HG03095 (cell line): ENCODE data around the gene HOXB3.

Experiments
- ATAC-seq: cut with Tn5 transposase; IDR thresholded peaks from one replicate; pipeline ENCODE4 v1.9.1; 2021; ENCODE audit warnings: moderate library complexity; ENCODE audit not compliant: unreplicated experiment

HOXB3 gene

DNA sequence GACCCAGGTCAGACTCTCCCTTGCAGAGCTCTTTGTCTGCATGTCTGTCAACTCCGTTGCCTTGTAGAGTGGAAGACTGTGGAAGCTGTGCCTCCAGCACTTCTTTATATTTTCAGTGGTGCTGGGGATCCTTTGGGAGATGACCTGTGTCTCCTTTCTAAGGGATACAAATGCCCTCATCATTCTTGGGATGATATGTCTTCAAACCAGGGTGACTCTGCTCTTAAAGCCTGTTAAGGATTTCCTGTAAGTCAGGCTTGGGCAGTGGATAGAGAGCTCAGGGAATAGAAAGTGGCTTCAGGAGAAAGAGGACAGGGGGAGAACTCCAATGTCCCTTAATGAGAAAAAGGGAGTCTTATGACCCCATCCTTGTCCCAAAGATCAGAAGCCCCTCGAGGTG, 1.5 kb downstream of the HOXB3 start:
- no peak for ATAC-seq

- ATAC-seq = no peak
These were observed 2.0 kb downstream of the HOXB3 start for GRCh38 chr17:48588074-48588415.

DNA sequence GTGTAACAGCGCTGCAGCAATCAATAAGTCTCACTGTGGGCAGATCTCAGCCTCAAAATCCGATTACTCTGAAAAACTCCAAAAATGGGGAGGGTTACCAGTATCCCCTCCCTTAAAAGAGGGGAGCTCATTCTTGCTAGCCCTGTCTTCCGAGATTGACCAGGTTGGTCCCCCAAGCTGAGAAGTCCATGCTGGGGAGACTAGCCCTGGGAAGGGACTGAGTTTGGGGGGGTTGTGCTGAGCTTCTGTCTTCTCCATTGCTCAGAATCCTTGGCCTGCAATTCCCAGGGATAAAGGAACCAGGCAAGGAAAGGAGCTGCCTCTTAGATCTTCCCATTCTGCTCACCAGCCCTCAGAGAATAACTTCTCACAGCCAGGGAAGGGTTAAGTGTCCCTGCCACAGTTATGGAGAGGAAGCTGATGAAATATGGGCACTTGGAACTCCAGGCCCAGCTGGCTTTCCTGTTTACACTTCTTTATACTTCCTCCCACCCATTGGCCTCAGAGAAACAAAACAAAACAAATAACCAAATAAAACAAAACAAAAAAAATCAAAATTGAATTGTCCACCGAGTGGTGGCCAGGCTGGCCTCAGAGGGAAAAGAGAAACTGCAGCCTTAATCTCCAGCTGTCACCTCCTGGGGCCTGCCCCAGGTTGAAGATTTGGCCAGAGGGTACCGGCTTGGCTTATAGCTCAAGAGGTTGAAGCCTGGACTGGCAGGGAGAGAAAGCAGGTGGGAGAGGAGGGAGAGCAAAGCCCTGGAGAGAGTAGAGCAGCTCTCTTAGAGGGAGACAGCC, 2.6 kb downstream of the HOXB3 start:
- no peak for ATAC-seq

- no peak for ATAC-seq
These were observed 3.4 kb downstream of the HOXB3 start for GRCh38 chr17:48586355-48587258.

GRCh38 chr17:48584223-48584741, 5.8 kb downstream of the HOXB3 start:
- no peak for ATAC-seq

GRCh38 chr17:48583708-48584222, 6.3 kb downstream of the HOXB3 start:
- no peak for ATAC-seq

- ATAC-seq = no peak
These were observed 7.3 kb downstream of the HOXB3 start for GRCh38 chr17:48582750-48583069.

DNA sequence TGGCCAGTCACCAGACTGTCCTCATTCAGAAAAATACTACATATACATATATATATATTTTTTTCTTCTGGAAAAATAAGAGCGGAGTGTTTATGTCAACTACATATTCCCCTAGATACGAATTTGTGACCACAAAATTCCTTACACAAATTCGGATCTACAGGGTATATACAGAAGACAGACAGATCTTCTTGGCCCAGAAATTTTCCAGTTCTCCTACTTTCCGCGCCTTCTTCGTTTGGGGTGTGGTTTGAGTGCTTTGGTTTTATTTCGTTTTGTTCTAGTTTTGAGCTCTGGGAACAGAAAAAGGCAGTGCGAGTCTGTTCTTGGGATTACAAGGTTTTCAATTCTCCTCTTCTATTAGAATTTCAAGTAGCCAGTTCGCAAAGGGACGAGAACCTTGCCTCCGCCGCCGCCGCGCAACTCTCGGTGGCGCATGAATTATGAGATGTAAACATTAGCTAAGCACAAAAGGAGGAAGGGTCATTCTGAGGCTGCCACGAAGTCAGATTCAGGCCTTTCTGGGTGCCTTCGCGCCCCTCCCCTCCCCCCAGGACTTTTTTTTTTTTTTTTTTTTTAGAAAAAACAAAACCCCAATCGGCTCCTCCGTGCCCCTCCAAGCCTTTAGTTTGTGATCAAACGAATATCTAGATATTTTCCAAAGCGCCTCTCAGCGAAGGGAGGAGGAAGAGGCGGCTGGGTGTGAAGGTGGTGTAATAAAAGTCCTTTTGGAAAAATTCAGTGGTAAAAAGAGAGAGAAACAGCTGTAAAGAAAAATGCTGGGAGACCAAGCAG, 10.1 kb downstream of the HOXB3 start:
- no peak for ATAC-seq

DNA sequence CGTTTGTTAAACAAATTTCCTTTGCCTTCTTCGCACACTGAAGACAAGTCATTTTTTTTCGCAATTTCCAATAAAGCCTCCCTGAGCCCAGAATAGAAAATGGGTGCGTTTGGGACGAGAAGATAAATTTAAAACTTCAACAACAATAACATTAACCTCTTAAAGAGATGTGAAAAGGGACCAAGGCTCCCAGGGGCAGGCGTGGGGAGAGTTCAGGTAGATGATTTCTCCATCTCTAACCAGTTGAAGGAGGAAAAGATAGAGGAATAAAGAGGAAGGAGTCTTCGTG, 10.6 kb downstream of the HOXB3 start:
- no peak for ATAC-seq

GRCh38 chr17:48578616-48579470, 11.2 kb downstream of the HOXB3 start:
- ATAC-seq = no peak

- no peak for ATAC-seq
These were observed 12.0 kb downstream of the HOXB3 start, which contains the start of gene HOXB4 for GRCh38 chr17:48577946-48578615. Gene HOXB4, minus strand, starts transcription at chr17:48578350. Its CDS starts 31 bp downstream, at chr17:48578319.

DNA sequence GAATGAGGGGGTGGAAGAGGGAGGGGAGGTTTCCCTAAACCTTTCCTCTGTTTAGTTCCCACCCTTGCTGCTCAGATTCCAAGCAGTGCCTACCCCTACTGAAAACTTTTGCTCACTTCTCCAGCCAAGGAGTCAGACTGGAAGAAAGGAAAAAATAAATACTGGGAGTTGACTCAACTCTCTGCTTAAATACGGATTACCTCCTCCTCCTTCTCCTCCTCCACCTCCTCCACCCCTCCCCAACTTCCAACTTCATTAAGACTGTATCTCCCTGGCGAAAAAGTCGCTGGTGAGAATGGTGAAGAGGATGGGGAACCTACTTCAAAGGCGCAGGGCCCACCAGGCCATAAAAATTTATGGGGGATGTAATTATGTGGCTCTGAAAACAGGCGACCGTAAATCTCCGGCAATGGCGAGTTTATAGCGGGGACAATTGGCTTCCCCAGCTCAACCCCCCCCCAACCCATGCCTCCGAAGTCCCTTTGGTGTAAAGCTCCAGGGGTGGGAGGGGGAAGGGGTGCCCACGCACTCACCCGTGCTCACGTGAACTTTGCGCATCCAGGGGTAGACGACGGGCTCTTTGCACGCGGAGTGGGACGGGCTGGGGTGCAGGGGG, 12.6 kb downstream of the HOXB3 start:
- ATAC-seq = no peak

DNA sequence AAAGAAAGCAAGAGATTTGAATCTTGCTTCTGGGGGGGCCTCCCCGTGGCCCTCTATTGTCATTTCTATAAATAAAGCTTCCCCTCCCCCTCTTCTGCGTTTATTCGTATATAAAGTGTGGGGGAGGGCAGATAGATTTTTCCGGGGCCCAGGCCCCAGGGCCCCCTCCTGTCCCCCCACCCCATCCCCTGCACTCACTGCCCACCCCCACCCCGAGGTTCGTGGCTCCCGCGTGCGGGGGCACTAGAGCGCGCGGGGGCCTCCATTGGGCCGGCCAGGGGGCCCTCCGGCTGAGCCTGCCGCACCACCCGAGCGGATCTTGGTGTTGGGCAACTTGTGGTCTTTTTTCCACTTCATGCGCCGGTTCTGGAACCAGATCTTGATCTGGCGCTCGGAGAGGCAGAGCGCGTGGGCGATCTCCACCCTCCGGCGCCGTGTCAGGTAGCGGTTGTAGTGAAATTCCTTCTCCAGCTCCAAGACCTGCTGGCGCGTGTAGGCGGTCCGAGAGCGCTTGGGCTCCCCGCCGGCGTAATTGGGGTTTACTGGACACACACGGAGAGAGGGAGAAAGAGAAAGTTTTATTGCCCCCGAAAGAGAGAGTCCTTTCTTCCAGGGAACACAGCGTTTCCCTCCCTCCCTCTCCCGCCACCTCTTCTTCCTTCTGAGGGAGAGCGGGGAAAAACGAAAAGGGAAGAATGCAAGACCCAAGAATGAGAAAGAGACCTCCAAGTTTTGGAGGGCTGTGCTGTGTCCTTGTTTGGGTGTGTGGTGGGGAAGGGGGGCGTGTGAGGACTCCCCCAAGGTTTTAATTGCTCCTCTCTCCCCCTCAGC, 13.3 kb downstream of the HOXB3 start:
- no peak for ATAC-seq

GRCh38 chr17:48575673-48576478, 14.2 kb downstream of the HOXB3 start:
- no peak for ATAC-seq

- no peak for ATAC-seq
These were observed 14.9 kb downstream of the HOXB3 start for GRCh38 chr17:48575066-48575582.

GRCh38 chr17:48574505-48575065, 15.5 kb downstream of the HOXB3 start:
- no peak for ATAC-seq

DNA sequence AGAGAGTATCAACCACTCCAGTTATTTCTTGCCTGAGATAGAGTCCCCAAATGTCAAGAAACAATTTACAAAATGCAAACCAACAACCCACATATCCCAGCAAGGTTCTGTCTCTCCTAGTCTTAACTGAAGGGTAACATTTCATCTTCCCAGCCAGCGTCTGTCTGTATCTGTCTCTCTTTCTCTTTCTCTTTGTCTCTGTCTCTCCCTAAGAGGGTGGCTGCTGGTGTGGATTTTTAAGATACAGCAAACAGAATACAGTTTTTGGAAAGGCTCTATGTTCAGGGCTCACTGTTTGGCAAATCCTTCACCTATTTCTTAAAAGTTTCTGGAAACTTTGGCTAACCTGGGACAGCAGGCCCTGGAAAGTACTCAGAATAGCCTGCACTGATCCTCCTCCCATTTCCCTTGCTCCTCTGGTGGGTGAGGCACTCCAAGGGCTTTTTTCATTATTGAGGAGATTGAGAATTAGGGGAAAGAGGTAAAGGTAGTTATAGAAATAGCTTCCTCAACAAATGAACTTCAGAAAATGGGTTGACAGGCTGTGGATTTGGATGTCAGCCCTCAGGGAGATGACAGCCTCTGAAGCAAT, 18.1 kb downstream of the HOXB3 start:
- ATAC-seq = no peak
